Esophagus squamous epithelium (tissue), 5 donors: Measurements from ENCODE around the gene TWIST2. TPM values are rescaled to one million over a fixed set of nuclear protein-coding genes. Genes with fewer than 3 reads are reported as not detected.

Experiments used
- DNase-seq: peaks from one replicate; lab custom pipeline; 2025; lab: John Stamatoyannopoulos, UW
- H3K27ac ChIP-seq, 4 donors: fragments of 200-600 bp; sonication (generic); one replicate each; pipeline ENCODE4 v1.5.1; 2016 to 2019; ENCODE audit warnings: mild to moderate bottlenecking in 1 of 4
- H3K27me3 ChIP-seq, 4 donors: fragments of 200-600 bp; sonication (generic); 1 replicate in 3 of 4; 2 replicates in 1 of 4; pipeline versions ENCODE4 v1.5.1 to v1.6.0; 2017 to 2021; ENCODE audit warnings: antibody characterized with exemption in 1 of 4
- H3K36me3 ChIP-seq, 3 donors: fragments of 200-600 bp; sonication (generic); one replicate each; pipeline ENCODE4 v1.5.1; 2016 to 2019
- H3K4me1 ChIP-seq, 3 donors: fragments of 200-600 bp; sonication (generic); one replicate each; pipeline ENCODE4 v1.5.1; 2017 to 2019
- H3K4me3 ChIP-seq, 4 donors: fragments of 200-600 bp; sonication (generic); 1 replicate in 3 of 4; 2 replicates in 1 of 4; pipeline ENCODE4 v1.5.1; 2016 to 2019; ENCODE audit warnings: mild to moderate bottlenecking in 2 of 4, moderate library complexity in 1 of 4
- H3K9me3 ChIP-seq, 3 donors: fragments of 200-600 bp; sonication (generic); one replicate each; pipeline ENCODE4 v1.5.1; 2016 to 2019
- POLR2A ChIP-seq, 4 donors: fragments of 450-650 bp; IDR thresholded peaks; one replicate each; pipeline ENCODE4 v1.6.1; 2017; ENCODE audit warnings: antibody characterized with exemption in 4 of 4, mild to moderate bottlenecking in 4 of 4, moderate library complexity in 3 of 4
- WGBS, 2 donors: methylation state at CpG; one replicate each; pipeline ENCODE4 v1.1.5; 2018; 5-methylcytosine and 5-hydroxymethylcytosine counted together
- intact Hi-C: fragments of 100-400 bp; cut with DNase I; formaldehyde crosslinking; loops from one replicate; pipeline ENCODE4 v1.15.0; 2022
- total RNA-seq, 4 donors: library from RNA; depleted of rRNA; stranded (reverse); fragments of >200 nt; gene quantifications; one replicate each; pipeline ENCODE4 v1.1.0, GENCODE V29; 2016
- TF ChIP-seq, protein P1 (sequence below), 6 experiments: fragments of 450-650 bp in 4 of 6; fragments of 200-600 bp in 2 of 6; sonication (generic) in 2 of 6; IDR thresholded peaks; one replicate each; pipeline ENCODE4 v1.5.1; 2016 to 2019; ENCODE audit warnings: antibody characterized with exemption in 6 of 6, mild to moderate bottlenecking in 4 of 6, moderate library complexity in 4 of 6
- donor health status: DM: yes; HTN: yes; CAD: no.

Gene TWIST2
- total RNA-seq, 4 donors from 2014 or later, result 3.1 to 33.0 (median 4.9) TPM

DNA sequence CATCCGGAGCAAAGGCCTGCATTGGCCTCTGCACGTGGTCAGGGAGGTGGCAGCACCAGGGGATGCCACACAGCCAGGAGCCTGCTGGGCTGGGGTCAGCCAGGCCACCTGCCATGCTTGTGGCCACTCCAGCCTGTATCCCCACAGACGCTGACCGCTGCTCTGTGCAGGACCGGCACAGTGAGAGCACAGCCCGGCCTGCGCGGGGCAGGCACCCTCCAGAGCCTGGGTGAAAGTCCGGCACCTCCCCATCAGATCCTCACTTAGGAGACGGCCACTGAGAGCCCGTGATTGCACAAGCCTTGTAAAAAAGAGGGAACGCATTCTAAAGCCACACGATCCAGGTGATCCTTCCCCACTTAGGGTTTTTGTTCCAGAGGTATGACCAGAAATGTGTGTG is 42.2 kb downstream of the TWIST2 start:
- TF ChIP-seq, protein P1, sequence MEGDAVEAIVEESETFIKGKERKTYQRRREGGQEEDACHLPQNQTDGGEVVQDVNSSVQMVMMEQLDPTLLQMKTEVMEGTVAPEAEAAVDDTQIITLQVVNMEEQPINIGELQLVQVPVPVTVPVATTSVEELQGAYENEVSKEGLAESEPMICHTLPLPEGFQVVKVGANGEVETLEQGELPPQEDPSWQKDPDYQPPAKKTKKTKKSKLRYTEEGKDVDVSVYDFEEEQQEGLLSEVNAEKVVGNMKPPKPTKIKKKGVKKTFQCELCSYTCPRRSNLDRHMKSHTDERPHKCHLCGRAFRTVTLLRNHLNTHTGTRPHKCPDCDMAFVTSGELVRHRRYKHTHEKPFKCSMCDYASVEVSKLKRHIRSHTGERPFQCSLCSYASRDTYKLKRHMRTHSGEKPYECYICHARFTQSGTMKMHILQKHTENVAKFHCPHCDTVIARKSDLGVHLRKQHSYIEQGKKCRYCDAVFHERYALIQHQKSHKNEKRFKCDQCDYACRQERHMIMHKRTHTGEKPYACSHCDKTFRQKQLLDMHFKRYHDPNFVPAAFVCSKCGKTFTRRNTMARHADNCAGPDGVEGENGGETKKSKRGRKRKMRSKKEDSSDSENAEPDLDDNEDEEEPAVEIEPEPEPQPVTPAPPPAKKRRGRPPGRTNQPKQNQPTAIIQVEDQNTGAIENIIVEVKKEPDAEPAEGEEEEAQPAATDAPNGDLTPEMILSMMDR (IDR thresholded peaks at IDR 0.05), result no peak
- TF ChIP-seq POLR2A (IDR thresholded peaks at IDR 0.05), result no peak

GRCh38 chr2:238890618-238891456 is 43.0 kb downstream of the TWIST2 start:
- Histone ChIP-seq H3K4me1 (peaks cover 5 to 32% (median 18%) of the 10 kb centered on the region in 3 donors), H3K27me3 (no peaks in the 10 kb centered on the region), H3K4me3 (no peak overlapping the region), H3K36me3 (peaks cover 0 to 6% (median 0%) of the 10 kb centered on the region in 3 donors), H3K27ac (no peak overlapping the region), H3K9me3 (no peaks in the 10 kb centered on the region)
- TF ChIP-seq, protein P1 (IDR thresholded peaks at IDR 0.05), result no peak
- no peak for TF ChIP-seq POLR2A (IDR thresholded peaks at IDR 0.05)
- 78 to 83% methylated on average over 21 to 23 of the region's 29 CpGs for WGBS, 2 donors
- intact Hi-C loops, result no loop called here
- DNase-seq, result no peak

More for the DNA sequence above, 42.2 kb downstream of the TWIST2 start:
- Histone ChIP-seq H3K4me3 (no peak overlapping the region), H3K9me3 (no peaks in the 10 kb centered on the region), H3K27ac (no peak overlapping the region), H3K36me3 (peaks cover 0 to 6% (median 0%) of the 10 kb centered on the region in 3 donors), H3K4me1 (peaks cover 2 to 25% (median 13%) of the 10 kb centered on the region in 3 donors), H3K27me3 (no peaks in the 10 kb centered on the region)
- intact Hi-C loops, result no loop called here
- 78 to 83% methylated on average over 4 to 7 of the region's 13 CpGs for whole genome bisulfite sequencing, 2 donors
- no peak for DNase-seq

GRCh38 chr2:238891457-238892203 is 43.7 kb downstream of the TWIST2 start:
- TF ChIP-seq POLR2A (IDR thresholded peaks at IDR 0.05), result no peak
- TF ChIP-seq, protein P1 (IDR thresholded peaks at IDR 0.05), result no peak
- no peaks in the 10 kb centered on the region for H3K27me3 ChIP-seq
- WGBS, 2 donors, result 72 to 94% methylated on average over 8 of the region's 29 CpGs
- intact Hi-C loops, result no loop called here
- no peak overlapping the region for H3K4me3 ChIP-seq
- H3K4me1 ChIP-seq, result peaks cover 5 to 40% (median 18%) of the 10 kb centered on the region in 3 donors
- DNase-seq, result no peak
- no peaks in the 10 kb centered on the region for H3K9me3 ChIP-seq
- no peak overlapping the region for H3K27ac ChIP-seq
- peaks cover 0 to 6% (median 0%) of the 10 kb centered on the region in 3 donors for H3K36me3 ChIP-seq

DNA sequence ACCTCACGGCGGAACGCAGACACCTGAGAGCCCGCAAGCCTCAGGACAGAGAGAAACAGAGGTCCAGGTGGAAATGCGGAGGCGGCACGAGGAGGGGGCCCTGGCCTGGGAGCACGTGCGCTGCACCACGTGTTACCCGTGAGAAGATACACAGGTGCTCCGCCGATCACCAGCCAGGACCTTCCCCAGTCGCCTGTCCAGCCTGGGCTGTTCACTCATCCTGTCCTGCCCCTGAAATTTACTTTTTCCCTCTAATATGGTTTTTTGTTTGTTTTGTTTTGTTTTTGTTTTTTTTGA is 44.3 kb downstream of the TWIST2 start:
- TF ChIP-seq, protein P1 (IDR thresholded peaks at IDR 0.05), result no peak
- TF ChIP-seq POLR2A (IDR thresholded peaks at IDR 0.05), result no peak
- intact Hi-C loops, result no loop called here
- DNase-seq, result no peak
- Histone ChIP-seq H3K4me3 (no peak overlapping the region), H3K27ac (no peak overlapping the region), H3K9me3 (no peaks in the 10 kb centered on the region), H3K4me1 (peaks cover 5 to 46% (median 19%) of the 10 kb centered on the region in 3 donors), H3K27me3 (no peaks in the 10 kb centered on the region), H3K36me3 (peaks cover 0 to 6% (median 0%) of the 10 kb centered on the region in 3 donors)
- 91 to 99% methylated on average over 11 of the region's 14 CpGs for WGBS, 2 donors

DNA sequence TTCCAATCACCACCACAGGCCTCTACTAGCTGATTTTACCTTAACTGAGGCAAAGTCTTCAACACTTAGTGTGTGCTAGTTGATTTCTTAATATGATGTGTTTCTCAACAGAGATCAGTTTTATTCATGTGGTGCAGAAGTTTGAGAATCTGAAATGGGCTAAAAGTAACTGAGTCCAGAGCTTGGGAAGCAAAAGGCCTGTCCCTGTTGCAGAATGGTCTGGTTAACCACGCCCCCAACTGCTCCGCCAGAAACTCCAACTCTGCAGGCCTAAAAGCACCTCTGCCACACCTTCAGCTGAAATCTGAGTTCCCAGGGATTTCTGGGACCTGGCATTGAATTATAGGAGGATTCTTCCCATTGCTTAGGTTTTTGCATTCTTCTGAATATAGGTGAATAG is 44.9 kb downstream of the TWIST2 start:
- intact Hi-C loops, result no loop called here
- H3K4me1 ChIP-seq, result peaks cover 5 to 52% (median 25%) of the 10 kb centered on the region in 3 donors

More for the DNA sequence above, 44.9 kb downstream of the TWIST2 start:
- no peak overlapping the region for H3K27ac ChIP-seq
- 38 to 88% methylated on average over 2 of the region's 2 CpGs for WGBS, 2 donors
- DNase-seq, result no peak
- H3K27me3 ChIP-seq, result no peaks in the 10 kb centered on the region
- H3K9me3 ChIP-seq, result no peaks in the 10 kb centered on the region
- no peak for TF ChIP-seq POLR2A (IDR thresholded peaks at IDR 0.05)
- TF ChIP-seq, protein P1 (IDR thresholded peaks at IDR 0.05), result no peak
- H3K4me3 ChIP-seq, result no peak overlapping the region
- H3K36me3 ChIP-seq, result no peaks in the 10 kb centered on the region
